ENCODE measurements around the gene VAV3. TPM values are rescaled to one million over a fixed set of nuclear protein-coding genes. Genes with fewer than 3 reads are reported as not detected.

Gene VAV3
- total RNA-seq, 2 donors from 2014 or later, result 18.4 to 21.4 TPM

DNA sequence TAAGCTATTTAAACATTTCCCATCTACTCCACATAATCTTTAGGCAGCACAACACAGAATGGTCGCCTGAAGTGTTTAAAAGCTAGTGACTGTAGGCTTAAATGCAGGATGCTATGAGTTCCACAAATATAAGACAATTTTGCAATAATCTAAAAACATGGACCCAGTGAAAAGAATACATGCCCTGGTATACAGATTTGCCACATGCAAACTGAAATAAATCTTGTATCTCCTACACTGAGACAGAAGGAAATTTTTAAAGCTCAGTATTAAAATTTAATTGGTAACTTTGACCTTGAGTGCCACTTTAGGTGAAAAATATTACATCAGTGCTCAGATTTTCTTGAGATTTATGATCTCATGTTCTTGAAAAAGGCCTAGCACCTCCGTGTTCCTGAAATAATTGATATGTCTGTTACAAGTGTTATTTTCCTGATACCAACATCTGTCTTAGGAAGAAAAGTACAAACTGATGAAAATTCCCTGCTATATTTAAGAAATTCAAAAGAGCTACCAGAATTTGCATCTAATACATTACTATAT lies 285.5 kb downstream of the VAV3 start:
- peak overlapping the region in 1 of 4 donors; percentile 10 for H3K27ac ChIP-seq
- no peaks in the 10 kb centered on the region for H3K4me1 ChIP-seq
- no peaks in the 10 kb centered on the region for H3K9me3 ChIP-seq
- TF ChIP-seq POLR2A (IDR thresholded peaks at IDR 0.05), result no peak
- TF ChIP-seq, protein P1, sequence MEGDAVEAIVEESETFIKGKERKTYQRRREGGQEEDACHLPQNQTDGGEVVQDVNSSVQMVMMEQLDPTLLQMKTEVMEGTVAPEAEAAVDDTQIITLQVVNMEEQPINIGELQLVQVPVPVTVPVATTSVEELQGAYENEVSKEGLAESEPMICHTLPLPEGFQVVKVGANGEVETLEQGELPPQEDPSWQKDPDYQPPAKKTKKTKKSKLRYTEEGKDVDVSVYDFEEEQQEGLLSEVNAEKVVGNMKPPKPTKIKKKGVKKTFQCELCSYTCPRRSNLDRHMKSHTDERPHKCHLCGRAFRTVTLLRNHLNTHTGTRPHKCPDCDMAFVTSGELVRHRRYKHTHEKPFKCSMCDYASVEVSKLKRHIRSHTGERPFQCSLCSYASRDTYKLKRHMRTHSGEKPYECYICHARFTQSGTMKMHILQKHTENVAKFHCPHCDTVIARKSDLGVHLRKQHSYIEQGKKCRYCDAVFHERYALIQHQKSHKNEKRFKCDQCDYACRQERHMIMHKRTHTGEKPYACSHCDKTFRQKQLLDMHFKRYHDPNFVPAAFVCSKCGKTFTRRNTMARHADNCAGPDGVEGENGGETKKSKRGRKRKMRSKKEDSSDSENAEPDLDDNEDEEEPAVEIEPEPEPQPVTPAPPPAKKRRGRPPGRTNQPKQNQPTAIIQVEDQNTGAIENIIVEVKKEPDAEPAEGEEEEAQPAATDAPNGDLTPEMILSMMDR (IDR thresholded peaks at IDR 0.05), result no peak
- intact Hi-C loops (cut with DNase I), result no loop called here
- no peaks in the 10 kb centered on the region for H3K27me3 ChIP-seq
- H3K36me3 ChIP-seq (replicated peaks in 1 of 2; ENCODE audit: insufficient read depth in 1 of 2, low read depth in 2 of 2), result no peaks in the 10 kb centered on the region
- no peak overlapping the region for H3K4me3 ChIP-seq
- WGBS, 2 donors, result 21 to 25% methylated on average over 2 of the region's 2 CpGs
- DNase-seq (no peak), ATAC-seq (no peak)

DNA sequence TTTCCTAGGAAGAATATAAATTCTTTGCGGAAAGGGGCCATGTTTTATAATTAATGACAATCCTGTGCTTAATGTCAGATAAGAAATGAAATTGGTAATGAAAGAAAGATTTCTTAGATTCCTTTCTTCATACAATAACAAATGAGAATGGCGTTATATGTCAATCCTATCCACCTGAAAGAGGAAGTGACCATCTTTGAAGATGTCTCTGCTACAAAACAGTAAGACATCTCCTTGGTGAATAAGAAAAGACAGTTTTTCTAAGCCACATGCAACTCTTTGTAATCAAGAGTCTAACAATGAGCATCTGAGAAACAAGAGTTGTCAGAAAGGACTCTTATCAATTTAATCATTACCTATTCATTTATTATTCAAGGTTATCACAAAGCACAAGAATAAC lies 286.0 kb downstream of the VAV3 start:
- no peaks in the 10 kb centered on the region for H3K4me1 ChIP-seq
- intact Hi-C loops (cut with DNase I), result no loop called here
- no peaks in the 10 kb centered on the region for H3K36me3 ChIP-seq (replicated peaks in 1 of 2; ENCODE audit: insufficient read depth in 1 of 2, low read depth in 2 of 2)
- peak overlapping the region in 1 of 4 donors; percentile 10 for H3K27ac ChIP-seq
- no peak for DNase-seq
- H3K9me3 ChIP-seq, result no peaks in the 10 kb centered on the region
- H3K4me3 ChIP-seq, result no peak overlapping the region
- no peak for ATAC-seq
- WGBS, 2 donors, result 42 to 56% methylated on average over 2 of the region's 2 CpGs
- TF ChIP-seq, protein P1 (IDR thresholded peaks at IDR 0.05), result no peak
- no peak for TF ChIP-seq POLR2A (IDR thresholded peaks at IDR 0.05)
- H3K27me3 ChIP-seq, result no peaks in the 10 kb centered on the region

DNA sequence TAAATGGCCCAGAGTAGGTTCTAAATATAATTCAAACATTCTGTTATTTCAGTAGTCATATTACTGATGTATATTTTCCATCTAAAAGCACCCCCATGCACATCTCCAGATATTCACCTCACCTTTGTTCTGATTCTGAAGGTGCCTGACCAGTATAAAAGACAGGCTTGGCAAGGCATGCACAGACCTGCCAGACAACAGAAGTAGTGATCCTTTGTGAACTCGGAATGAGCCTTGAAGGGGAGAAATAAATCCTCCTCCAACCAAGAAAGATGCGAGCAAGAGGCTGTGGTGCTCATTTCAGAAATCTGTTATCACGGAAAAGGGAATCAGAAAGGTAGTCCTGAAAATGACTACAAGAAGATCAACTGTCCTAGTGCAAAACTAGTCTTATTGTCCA lies 287.3 kb downstream of the VAV3 start:
- no peak overlapping the region for H3K4me3 ChIP-seq
- no peaks in the 10 kb centered on the region for H3K9me3 ChIP-seq
- H3K4me1 ChIP-seq, result no peaks in the 10 kb centered on the region
- intact Hi-C loops (cut with DNase I), result no loop called here
- WGBS, 2 donors, result 36 to 42% methylated on average over 3 of the region's 3 CpGs
- ATAC-seq, result no peak
- no peaks in the 10 kb centered on the region for H3K36me3 ChIP-seq (replicated peaks in 1 of 2; ENCODE audit: insufficient read depth in 1 of 2, low read depth in 2 of 2)
- H3K27me3 ChIP-seq, result no peaks in the 10 kb centered on the region
- TF ChIP-seq, protein P1 (IDR thresholded peaks at IDR 0.05), result no peak
- TF ChIP-seq POLR2A (IDR thresholded peaks at IDR 0.05), result no peak
- DNase-seq, result no peak
- H3K27ac ChIP-seq, result no peak overlapping the region

- Histone ChIP-seq H3K27me3 (no peaks in the 10 kb centered on the region), H3K9me3 (no peaks in the 10 kb centered on the region), H3K27ac (no peak overlapping the region), H3K4me1 (peaks cover 7% of the 10 kb centered on the region), H3K36me3 (replicated peaks in 1 of 2; ENCODE audit: insufficient read depth in 1 of 2, low read depth in 2 of 2) (no peaks in the 10 kb centered on the region), H3K4me3 (no peak overlapping the region)
- intact Hi-C loops (cut with DNase I), result no loop called here
- DNase-seq (no peak), ATAC-seq (no peak)
- 61 to 62% methylated on average over 1 of the region's 1 CpG for WGBS, 2 donors
- TF ChIP-seq, protein P1 (IDR thresholded peaks at IDR 0.05), result no peak
- no peak for TF ChIP-seq POLR2A (IDR thresholded peaks at IDR 0.05)
Observed at GRCh38 chr1:107674486-107674885, 290.5 kb downstream of the VAV3 start.

DNA sequence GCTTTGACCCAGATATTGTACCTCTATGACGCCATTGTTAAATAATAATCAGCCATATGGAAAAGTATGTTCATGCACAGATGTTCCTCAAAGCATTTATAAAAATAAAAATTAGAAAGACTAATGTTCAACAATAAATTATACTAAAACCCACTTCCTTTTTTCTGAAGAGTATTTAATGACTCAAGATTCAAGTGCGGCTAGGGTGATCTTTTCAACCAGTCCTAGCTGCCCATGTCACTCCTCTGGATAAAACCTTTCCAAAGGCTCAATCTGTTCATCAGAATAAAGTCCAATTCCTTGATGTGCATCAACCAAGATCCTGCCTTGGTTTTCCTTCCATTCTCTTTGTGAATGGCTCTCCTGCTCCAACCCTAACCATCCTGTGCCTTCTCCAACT lies 292.0 kb downstream of the VAV3 start:
- no peaks in the 10 kb centered on the region for H3K27me3 ChIP-seq
- 56 to 79% methylated on average over 2 of the region's 2 CpGs for WGBS, 2 donors
- H3K36me3 ChIP-seq (replicated peaks in 1 of 2; ENCODE audit: insufficient read depth in 1 of 2, low read depth in 2 of 2), result no peaks in the 10 kb centered on the region
- ATAC-seq (no peak), DNase-seq (no peak)
- H3K4me3 ChIP-seq, result no peak overlapping the region
- H3K4me1 ChIP-seq, result peaks cover 14% of the 10 kb centered on the region
- TF ChIP-seq, protein P1 (IDR thresholded peaks at IDR 0.05), result no peak
- no peak for TF ChIP-seq POLR2A (IDR thresholded peaks at IDR 0.05)
- intact Hi-C loops (cut with DNase I), result no loop called here
- H3K9me3 ChIP-seq, result no peaks in the 10 kb centered on the region
- H3K27ac ChIP-seq, result peak overlapping the region in 1 of 4 donors; percentile 10

Data from body of pancreas (tissue), 4 donors.